K562 (cell line): Measurements from ENCODE around the gene GLRA1. TPM values are rescaled to one million over a fixed set of nuclear protein-coding genes. Genes with fewer than 3 reads are reported as not detected.

Experiments
- ATAC-seq: fragments of 200-7000 bp; cut with Tn5 transposase; 3 replicates; pipeline ENCODE4 v1.9.1; 2020; ENCODE audit warnings: moderate library complexity
- BruUV-seq: library from RNA; stranded (reverse); fragments of 400-500 nt; replicated peaks from 2 replicates; lab custom pipeline; 2021; lab: Mats Ljungman, UMichigan
- CTCF ChIA-PET: fragments of 300-600 bp; formaldehyde crosslinking; extraction: SDS; loops from one replicate; lab custom pipeline; 2021; ENCODE audit warnings: low intra/inter-chr PET ratio; lab: Yijun Ruan, JAX
- POLR2A ChIA-PET: fragments of 300-600, 350-650 bp; sonication (Branson Sonifier 250); formaldehyde crosslinking; extraction: SDS; loops from one replicate; lab custom pipeline; 2021; ENCODE audit warnings: antibody characterized with exemption, inconsistent platforms; lab: Yijun Ruan, JAX
- DNase-seq, 4 experiments: peaks; one replicate each; pipeline versions ENCODE4 v3.0.0 to v3.0.0-alpha.2; 2011 to 2018; ENCODE audit warnings: low spot score in 3 of 4, mixed read lengths in 3 of 4; ENCODE audit errors: extremely low read depth in 1 of 4
- FAIRE-seq: peaks from 2 replicates; lab custom pipeline; 2011; peaks lifted over from hg19 to GRCh38; lab: Jason Lieb, UNC
- H2AFZ ChIP-seq: 2 replicates; pipeline ENCODE4 v1.6.0; 2011; ENCODE audit warnings: low read depth, low read length, control low read depth, inconsistent platforms
- H3K27ac ChIP-seq: fragments of 200-600 bp; 3 replicates; pipeline ENCODE4 v1.8.0; 2011; ENCODE audit warnings: low read depth, mild to moderate bottlenecking, control low read depth, inconsistent platforms, low read length, moderate library complexity, mixed read lengths; ENCODE audit errors: extremely low read depth
- H3K27me3 ChIP-seq, 2 experiments: fragments of 300-600 bp in 1 of 2; 2 replicates in 1 of 2; 3 replicates in 1 of 2; pipeline versions ENCODE4 v1.6.0 to v1.8.0; 2011; ENCODE audit warnings: inconsistent platforms in 2 of 2, low read length in 2 of 2, mild to moderate bottlenecking in 1 of 2, mixed read lengths in 1 of 2, moderate library complexity in 1 of 2; ENCODE audit not compliant: control insufficient read depth in 2 of 2, insufficient read depth in 2 of 2
- H3K36me3 ChIP-seq: fragments of 300-600 bp; 3 replicates; pipeline ENCODE4 v1.8.0; 2011; ENCODE audit warnings: mild to moderate bottlenecking, low read length, inconsistent platforms; ENCODE audit not compliant: control insufficient read depth, insufficient read depth
- H3K4me1 ChIP-seq, 2 experiments: fragments of 200-600 bp in 1 of 2; replicated peaks in 1 of 2; 2 replicates in 1 of 2; 3 replicates in 1 of 2; pipeline versions ENCODE4 v1.5.1 to v1.8.0; 2011; ENCODE audit warnings: inconsistent platforms in 2 of 2, low read length in 2 of 2, mild to moderate bottlenecking in 1 of 2, mixed read lengths in 1 of 2, moderate library complexity in 1 of 2; ENCODE audit not compliant: control insufficient read depth in 2 of 2, insufficient read depth in 2 of 2
- H3K4me2 ChIP-seq: 2 replicates; pipeline ENCODE4 v1.6.1; 2011; ENCODE audit warnings: low read length, control low read depth, inconsistent platforms, mixed read lengths; ENCODE audit not compliant: insufficient read depth
- H3K4me3 ChIP-seq: fragments of 200-600 bp; sonication (generic), shearing (Covaris generic); 2 replicates; pipeline ENCODE4 v1.5.1; 2016; ENCODE audit warnings: control low read depth, inconsistent platforms
- H3K79me2 ChIP-seq: fragments of 200-600 bp; 3 replicates; pipeline ENCODE4 v1.8.0; 2011; ENCODE audit warnings: low read length, inconsistent platforms; ENCODE audit not compliant: control insufficient read depth, insufficient read depth
- H3K9ac ChIP-seq, 2 experiments: 2 replicates each; pipeline versions ENCODE4 v1.6.0 to v1.6.1; 2011; ENCODE audit warnings: low read depth in 2 of 2, low read length in 2 of 2, control low read depth in 1 of 2, inconsistent platforms in 1 of 2, mild to moderate bottlenecking in 1 of 2, mixed read lengths in 1 of 2; ENCODE audit not compliant: insufficient read depth in 1 of 2
- H3K9me1 ChIP-seq: one replicate; pipeline ENCODE4 v1.6.0; 2011; ENCODE audit warnings: inconsistent platforms, mild to moderate bottlenecking, low read length, moderate library complexity; ENCODE audit not compliant: control insufficient read depth, insufficient read depth
- H3K9me3 ChIP-seq: replicated peaks from 2 replicates; pipeline ENCODE4 v1.5.1; 2011; ENCODE audit warnings: low read depth, low read length, inconsistent platforms; ENCODE audit not compliant: control insufficient read depth, insufficient read depth
- H4K20me1 ChIP-seq: replicated peaks from 2 replicates; pipeline ENCODE4 v1.6.1; 2011; ENCODE audit warnings: low read length, inconsistent platforms, mixed read lengths; ENCODE audit not compliant: control insufficient read depth, insufficient read depth
- ARID1B ChIP-seq: fragments of 450-650 bp; IDR thresholded peaks from 2 replicates; pipeline ENCODE4 v1.6.1; 2016; ENCODE audit warnings: antibody characterized with exemption, mild to moderate bottlenecking, inconsistent platforms
- BDP1 ChIP-seq: IDR thresholded peaks from 3 replicates; pipeline ENCODE4 v1.6.1; 2011; ENCODE audit not compliant: insufficient read length, insufficient read depth
- CBX1 ChIP-seq: sonication (generic); IDR thresholded peaks from 2 replicates; pipeline ENCODE4 v1.6.1; 2016; ENCODE audit warnings: antibody characterized with exemption, low read depth, mild to moderate bottlenecking
- DDX20 ChIP-seq: fragments of 450-650 bp; IDR thresholded peaks from 2 replicates; pipeline ENCODE4 v1.6.1; 2016; ENCODE audit warnings: missing genetic modification characterization, low read depth, mild to moderate bottlenecking, missing compliant biosample characterization, moderate library complexity
- FOXJ2 ChIP-seq: fragments of 200-800 bp; sonication (Bioruptor generic); IDR thresholded peaks from 2 replicates; pipeline ENCODE4 v1.6.1; 2016; ENCODE audit warnings: missing genetic modification characterization, missing compliant biosample characterization
- FOXK1 ChIP-seq: sonication (generic); formaldehyde crosslinking; IDR thresholded peaks from 2 replicates; pipeline ENCODE4 v1.8.0; 2022; ENCODE audit warnings: missing genetic modification reagents, mild to moderate bottlenecking, borderline replicate concordance
- KLF16 ChIP-seq: IDR thresholded peaks from 2 replicates; pipeline ENCODE4 v1.6.1; 2016; ENCODE audit warnings: antibody characterized with exemption
- LEF1 ChIP-seq: fragments of 450-650 bp; IDR thresholded peaks from 2 replicates; pipeline ENCODE4 v1.6.1; 2016; ENCODE audit warnings: mild to moderate bottlenecking
- RBM34 ChIP-seq: fragments of 200-400 bp; formaldehyde crosslinking; IDR thresholded peaks from 2 replicates; pipeline ENCODE4 v1.6.1; 2018; ENCODE audit warnings: low read length, borderline replicate concordance; ENCODE audit not compliant: insufficient read depth
- SRSF3 ChIP-seq: fragments of 200-400 bp; formaldehyde crosslinking; IDR thresholded peaks from 2 replicates; pipeline ENCODE4 v1.6.1; 2016; ENCODE audit warnings: mild to moderate bottlenecking, low read length, moderate library complexity; ENCODE audit not compliant: insufficient read depth
- STAT5A ChIP-seq: IDR thresholded peaks from 2 replicates; pipeline ENCODE4 v1.6.1; 2012; ENCODE audit warnings: low read length, inconsistent platforms, borderline replicate concordance
- ZNF551 ChIP-seq: fragments of 250-450 bp; sonication (Bioruptor Pico); IDR thresholded peaks from 2 replicates; pipeline ENCODE4 v1.5.0; 2021; ENCODE audit warnings: mild to moderate bottlenecking, moderate library complexity
- WGBS: fragments of 100-300 bp; shearing (Covaris generic); methylation state at CpG from one replicate; pipeline ENCODE4 v1.1.6; 2016; ENCODE audit warnings: low coverage, mixed read lengths; ENCODE audit not compliant: insufficient coverage; ENCODE audit errors: missing lambda C conversion rate; 5-methylcytosine and 5-hydroxymethylcytosine counted together
- in situ Hi-C: fragments of 300-500 bp; cut with MboI; formaldehyde crosslinking; loops from 4 replicates; pipeline ENCODE4 v1.15.0; 2018; ENCODE audit warnings: inconsistent platforms, mixed read lengths
- intact Hi-C: fragments of 100-400 bp; cut with micrococcal nuclease; formaldehyde crosslinking; loops from 2 replicates; pipeline ENCODE4 v1.14.2; 2022
- polyA plus RNA-seq, 8 experiments: library from polyadenylated mRNA; depleted of rRNA in 4 of 8; stranded (reverse) in 5 of 8; unstranded in 3 of 8; fragments of >200 nt; fragmentation: Nextera tagmentation in 2 of 8; fragmentation: Illumina TruSeq in 1 of 8; extraction: Ambion mirVana in 2 of 8; extraction: Trizol in 1 of 8; gene quantifications; 2 replicates each; pipeline versions ENCODE4 v1.2.1 to v1.2.3, GENCODE V29; 2011 to 2014; ENCODE audit warnings: inconsistent platforms in 1 of 8, missing spikeins in 1 of 8
- total RNA-seq, 7 experiments: library from RNA; depleted of rRNA in 6 of 7; stranded (reverse); fragments of >200 nt in 6 of 7; fragmentation: Illumina TruSeq in 2 of 7; extraction: Trizol in 2 of 7; gene quantifications; 2 replicates each; pipeline versions ENCODE4 v1.2.1 to v1.2.3, GENCODE V29; 2011 to 2021; ENCODE audit warnings: low replicate concordance in 1 of 7
- TF ChIP-seq, protein P1 (sequence below): IDR thresholded peaks from 3 replicates; pipeline ENCODE4 v1.6.1; 2011; ENCODE audit warnings: borderline replicate concordance, mild to moderate bottlenecking, moderate library complexity; ENCODE audit not compliant: insufficient read length; ENCODE audit errors: extremely low read depth

Gene GLRA1
- total and polyA plus RNA-seq, 9 of the 15 experiments (the other 6 are each of a cell fraction or from before 2014, with no cell fraction given) = not detected

DNA sequence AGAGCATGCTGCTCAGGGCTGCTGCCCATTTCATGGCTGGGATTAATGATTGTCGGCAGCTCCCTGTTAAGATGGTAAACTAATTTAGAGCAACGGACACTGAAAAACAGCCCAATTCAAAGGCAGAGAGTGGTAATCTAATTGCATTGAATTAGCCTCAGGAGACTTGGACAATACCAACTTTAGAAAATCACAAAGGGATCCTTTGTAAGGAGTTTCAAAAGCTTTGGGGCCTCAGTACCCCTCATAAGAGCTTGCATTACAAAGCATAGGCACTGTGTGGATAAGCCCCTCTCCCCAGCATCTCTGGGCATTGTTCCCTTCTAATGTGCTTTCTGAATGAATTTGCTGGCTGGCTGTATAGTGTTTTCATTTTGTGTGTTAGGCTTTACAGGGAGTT is 6.7 kb downstream of the GLRA1 start:
- in situ Hi-C loops = no loop called here
- no peak for DNase-seq
- H3K9me3 ChIP-seq = no peaks in the 10 kb centered on the region
- intact Hi-C loops = no loop called here
- H3K36me3 ChIP-seq = no peaks in the 10 kb centered on the region
- no peak overlapping the region for H3K27ac ChIP-seq
- H3K9me1 ChIP-seq = no peaks in the 10 kb centered on the region
- no peaks in the 10 kb centered on the region for H4K20me1 ChIP-seq
- FAIRE-seq = no peak
- no TSS peak for BruUV-seq
- H2AFZ ChIP-seq = no peak overlapping the region
- TF ChIP-seq FOXJ2 (tag) (no peak), STAT5A (no peak), ARID1B (no peak), BDP1 (no peak), ZNF551 (CRISPR knock-in tag) (no peak), KLF16 (no peak), FOXK1 (CRISPR knock-in tag) (no peak), DDX20 (tag) (no peak), RBM34 (no peak), SRSF3 (no peak), LEF1 (no peak), CBX1 (no peak)
- TF ChIP-seq, protein P1, sequence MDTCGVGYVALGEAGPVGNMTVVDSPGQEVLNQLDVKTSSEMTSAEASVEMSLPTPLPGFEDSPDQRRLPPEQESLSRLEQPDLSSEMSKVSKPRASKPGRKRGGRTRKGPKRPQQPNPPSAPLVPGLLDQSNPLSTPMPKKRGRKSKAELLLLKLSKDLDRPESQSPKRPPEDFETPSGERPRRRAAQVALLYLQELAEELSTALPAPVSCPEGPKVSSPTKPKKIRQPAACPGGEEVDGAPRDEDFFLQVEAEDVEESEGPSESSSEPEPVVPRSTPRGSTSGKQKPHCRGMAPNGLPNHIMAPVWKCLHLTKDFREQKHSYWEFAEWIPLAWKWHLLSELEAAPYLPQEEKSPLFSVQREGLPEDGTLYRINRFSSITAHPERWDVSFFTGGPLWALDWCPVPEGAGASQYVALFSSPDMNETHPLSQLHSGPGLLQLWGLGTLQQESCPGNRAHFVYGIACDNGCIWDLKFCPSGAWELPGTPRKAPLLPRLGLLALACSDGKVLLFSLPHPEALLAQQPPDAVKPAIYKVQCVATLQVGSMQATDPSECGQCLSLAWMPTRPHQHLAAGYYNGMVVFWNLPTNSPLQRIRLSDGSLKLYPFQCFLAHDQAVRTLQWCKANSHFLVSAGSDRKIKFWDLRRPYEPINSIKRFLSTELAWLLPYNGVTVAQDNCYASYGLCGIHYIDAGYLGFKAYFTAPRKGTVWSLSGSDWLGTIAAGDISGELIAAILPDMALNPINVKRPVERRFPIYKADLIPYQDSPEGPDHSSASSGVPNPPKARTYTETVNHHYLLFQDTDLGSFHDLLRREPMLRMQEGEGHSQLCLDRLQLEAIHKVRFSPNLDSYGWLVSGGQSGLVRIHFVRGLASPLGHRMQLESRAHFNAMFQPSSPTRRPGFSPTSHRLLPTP = no peak
- H3K4me3 ChIP-seq = no peak overlapping the region
- ATAC-seq = no peak
- H3K79me2 ChIP-seq = no peaks in the 10 kb centered on the region
- ChIA-PET CTCF (no interaction called here), POLR2A (no interaction called here)
- H3K4me2 ChIP-seq = no peak overlapping the region
- no peak overlapping the region for H3K9ac ChIP-seq
- 9% methylated on average over 2 of the region's 2 CpGs for WGBS
- H3K27me3 ChIP-seq = no peaks in the 10 kb centered on the region
- no peaks in the 10 kb centered on the region for H3K4me1 ChIP-seq
